ENCODE results near the gene SNCB. TPM values are rescaled to one million over a fixed set of nuclear protein-coding genes. Genes with fewer than 3 reads are reported as not detected.

Gene SNCB
- total and polyA plus RNA-seq, 8 donors, result 0.21 to 0.68 (median 0.42) TPM; not detected in 2

DNA sequence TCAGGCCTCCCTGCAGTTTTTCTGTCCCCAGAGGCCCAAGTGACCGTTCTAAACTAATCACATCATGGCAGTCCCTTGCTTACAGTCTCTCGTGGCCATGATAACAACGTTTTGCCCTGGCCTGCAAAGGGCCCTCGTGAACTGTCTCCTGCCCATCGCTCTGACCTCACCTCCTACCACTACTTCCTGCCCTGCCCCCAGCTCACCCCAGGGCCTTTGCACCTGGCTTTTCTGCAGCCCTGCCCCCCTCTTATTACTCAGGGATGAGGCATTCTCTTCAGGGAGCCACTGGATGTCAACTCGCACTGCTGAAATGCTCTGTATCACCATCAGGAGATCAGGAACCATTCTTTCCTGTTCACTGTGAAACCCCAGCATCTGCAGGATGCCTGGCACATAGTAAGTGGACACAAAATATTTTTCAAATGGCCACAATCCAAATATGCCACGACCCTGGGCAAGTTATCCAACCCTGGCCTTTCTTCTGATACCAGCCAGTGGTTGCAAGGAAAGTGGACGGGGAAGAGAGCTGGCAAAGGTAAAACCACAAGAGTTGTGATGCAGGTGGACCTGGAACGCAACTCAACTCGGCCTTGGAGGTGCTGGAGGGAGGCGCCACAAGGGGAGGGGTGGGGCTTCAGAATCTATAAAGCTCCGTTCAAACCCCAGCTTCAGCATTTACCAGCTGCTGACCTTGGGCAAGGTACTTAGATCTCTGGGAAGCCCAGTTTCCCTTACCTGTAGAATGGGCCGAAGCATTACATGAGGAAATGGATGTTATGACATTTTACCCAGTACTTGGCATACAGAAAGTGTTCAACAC is 1.7 kb downstream of the SNCB start:
- no peaks in the 10 kb centered on the region for H3K9me3 ChIP-seq
- H3K27ac ChIP-seq, result no peak overlapping the region
- H3K4me1 ChIP-seq, result peaks cover 10 to 13% of the 10 kb centered on the region in 2 donors
- DNase-seq (no peak), ATAC-seq (no peak)
- TF ChIP-seq, protein P1, sequence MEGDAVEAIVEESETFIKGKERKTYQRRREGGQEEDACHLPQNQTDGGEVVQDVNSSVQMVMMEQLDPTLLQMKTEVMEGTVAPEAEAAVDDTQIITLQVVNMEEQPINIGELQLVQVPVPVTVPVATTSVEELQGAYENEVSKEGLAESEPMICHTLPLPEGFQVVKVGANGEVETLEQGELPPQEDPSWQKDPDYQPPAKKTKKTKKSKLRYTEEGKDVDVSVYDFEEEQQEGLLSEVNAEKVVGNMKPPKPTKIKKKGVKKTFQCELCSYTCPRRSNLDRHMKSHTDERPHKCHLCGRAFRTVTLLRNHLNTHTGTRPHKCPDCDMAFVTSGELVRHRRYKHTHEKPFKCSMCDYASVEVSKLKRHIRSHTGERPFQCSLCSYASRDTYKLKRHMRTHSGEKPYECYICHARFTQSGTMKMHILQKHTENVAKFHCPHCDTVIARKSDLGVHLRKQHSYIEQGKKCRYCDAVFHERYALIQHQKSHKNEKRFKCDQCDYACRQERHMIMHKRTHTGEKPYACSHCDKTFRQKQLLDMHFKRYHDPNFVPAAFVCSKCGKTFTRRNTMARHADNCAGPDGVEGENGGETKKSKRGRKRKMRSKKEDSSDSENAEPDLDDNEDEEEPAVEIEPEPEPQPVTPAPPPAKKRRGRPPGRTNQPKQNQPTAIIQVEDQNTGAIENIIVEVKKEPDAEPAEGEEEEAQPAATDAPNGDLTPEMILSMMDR (IDR thresholded peaks at IDR 0.05), result no peak
- H3K27me3 ChIP-seq, result peaks cover 44 to 100% of the 10 kb centered on the region in 2 donors
- no peak overlapping the region for H3K4me3 ChIP-seq
- intact Hi-C loops (cut with DNase I), result no loop called here
- no peaks in the 10 kb centered on the region for H3K36me3 ChIP-seq

DNA sequence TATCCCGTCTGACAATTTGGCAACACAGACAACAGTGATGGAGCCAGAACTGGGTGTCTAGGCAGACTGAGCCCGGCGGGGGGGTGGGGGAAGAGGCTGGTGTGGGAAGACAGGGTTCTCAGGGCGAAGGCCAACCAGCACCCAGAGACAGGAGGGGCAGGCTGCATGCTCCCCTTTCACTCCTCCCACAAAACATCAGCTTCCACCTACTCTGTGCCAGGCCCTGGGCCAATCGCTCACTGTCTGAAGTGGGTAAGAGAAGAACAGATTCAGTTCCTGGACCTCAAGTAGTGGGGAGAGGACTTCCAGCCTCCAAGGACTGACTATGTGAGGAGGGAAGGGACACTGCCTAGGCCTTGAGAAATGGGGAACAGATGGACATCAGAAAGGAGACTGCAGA is 2.8 kb downstream of the SNCB start:
- Histone ChIP-seq H3K36me3 (no peaks in the 10 kb centered on the region), H3K27ac (no peak overlapping the region), H3K27me3 (peaks cover 44 to 96% of the 10 kb centered on the region in 2 donors), H3K4me1 (peaks cover 10 to 13% of the 10 kb centered on the region in 2 donors), H3K9me3 (no peaks in the 10 kb centered on the region), H3K4me3 (no peak overlapping the region)
- ATAC-seq (no peak), DNase-seq (no peak)
- TF ChIP-seq, protein P1 (IDR thresholded peaks at IDR 0.05), result no peak
- intact Hi-C loops (cut with DNase I), result no loop called here

DNA sequence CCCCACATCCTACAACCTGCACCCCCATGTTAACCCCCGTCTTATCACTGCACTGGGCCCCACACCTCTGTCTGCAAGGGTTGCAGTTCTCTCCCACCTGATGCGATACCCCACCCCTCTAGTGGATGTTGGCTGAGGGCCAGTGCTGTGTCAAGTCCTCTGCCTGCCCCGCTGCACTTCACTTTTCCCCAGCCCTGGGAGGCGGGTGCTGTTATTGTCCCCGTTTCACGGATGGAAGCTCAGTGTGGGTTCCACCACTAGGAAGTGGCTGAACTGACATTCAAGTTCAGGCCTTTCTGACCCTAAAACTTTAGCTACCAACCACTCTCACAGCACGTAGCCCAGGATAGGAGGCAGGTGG is 3.5 kb downstream of the SNCB start:
- TF ChIP-seq, protein P1 (IDR thresholded peaks at IDR 0.05), result no peak
- Histone ChIP-seq H3K4me3 (no peak overlapping the region), H3K27me3 (peaks cover 39 to 95% of the 10 kb centered on the region in 2 donors), H3K4me1 (peaks cover 10 to 13% of the 10 kb centered on the region in 2 donors), H3K36me3 (no peaks in the 10 kb centered on the region), H3K27ac (no peak overlapping the region), H3K9me3 (no peaks in the 10 kb centered on the region)
- intact Hi-C loops (cut with DNase I), result no loop called here
- ATAC-seq (no peak), DNase-seq (no peak)

DNA sequence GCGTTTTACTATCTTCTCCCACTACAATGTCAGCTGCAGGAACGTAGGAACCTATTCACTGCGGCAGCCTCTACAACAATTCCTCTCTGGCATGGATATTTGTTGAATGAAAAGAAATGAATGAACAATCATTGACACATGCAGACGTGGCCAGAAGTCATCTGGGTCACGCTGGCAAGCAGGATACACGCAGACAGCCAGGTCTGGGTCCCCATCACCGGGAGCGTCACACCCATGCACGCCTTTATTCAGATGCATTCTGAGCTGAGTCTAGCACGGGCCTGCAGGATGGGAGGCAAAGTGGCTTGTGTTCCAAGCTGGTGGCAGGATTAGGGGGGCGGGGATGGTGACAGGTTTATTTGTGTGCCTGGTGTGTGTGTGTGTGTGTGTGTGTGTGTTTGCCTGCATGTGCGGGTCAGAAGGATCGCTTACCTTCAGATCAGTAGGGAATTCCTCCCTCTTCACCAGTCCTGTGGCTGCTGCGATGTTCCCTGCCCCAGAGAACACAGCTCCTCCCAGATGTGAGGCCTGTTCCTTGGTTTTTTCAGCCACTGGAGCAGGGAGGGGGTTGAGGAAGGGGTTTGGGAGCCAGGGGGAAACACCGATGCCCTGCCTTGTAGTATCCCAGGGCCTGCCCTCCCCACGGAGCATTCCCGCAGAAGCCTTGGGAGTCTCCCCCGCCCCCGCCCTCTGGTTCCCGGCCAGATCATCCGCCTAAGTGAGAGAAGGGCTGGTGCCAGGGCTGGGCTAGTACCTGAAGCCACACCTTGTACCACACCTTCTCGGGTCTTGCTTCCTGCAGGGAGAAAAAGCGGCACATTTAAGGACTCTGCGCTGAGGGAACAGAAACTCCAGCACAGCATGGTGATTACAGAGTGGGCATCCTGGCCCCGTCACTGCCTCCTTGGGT is 4.1 kb downstream of the SNCB start:
- H3K9me3 ChIP-seq, result no peaks in the 10 kb centered on the region
- no peak overlapping the region for H3K27ac ChIP-seq
- peaks cover 38 to 95% of the 10 kb centered on the region in 2 donors for H3K27me3 ChIP-seq
- H3K4me1 ChIP-seq, result peaks cover 10 to 13% of the 10 kb centered on the region in 2 donors
- H3K36me3 ChIP-seq, result no peaks in the 10 kb centered on the region
- ATAC-seq (peak; percentile 44), DNase-seq (no peak)
- TF ChIP-seq, protein P1 (IDR thresholded peaks at IDR 0.05), result no peak
- intact Hi-C loops (cut with DNase I), result no loop called here
- no peak overlapping the region for H3K4me3 ChIP-seq

- Histone ChIP-seq H3K9me3 (no peaks in the 10 kb centered on the region), H3K4me1 (peaks cover 11 to 14% of the 10 kb centered on the region in 2 donors), H3K27me3 (peaks cover 41 to 95% of the 10 kb centered on the region in 2 donors), H3K36me3 (no peaks in the 10 kb centered on the region), H3K27ac (no peak overlapping the region), H3K4me3 (no peak overlapping the region)
- no peak for DNase-seq
- no peak for ATAC-seq
- TF ChIP-seq, protein P1 (IDR thresholded peaks at IDR 0.05), result no peak
- intact Hi-C loops (cut with DNase I), result no loop called here
Measured at GRCh38 chr5:176625512-176625911, 4.8 kb downstream of the SNCB start.

All from left lung (tissue), 10 donors.